Measurements from ENCODE around the gene DTX1.

DNA sequence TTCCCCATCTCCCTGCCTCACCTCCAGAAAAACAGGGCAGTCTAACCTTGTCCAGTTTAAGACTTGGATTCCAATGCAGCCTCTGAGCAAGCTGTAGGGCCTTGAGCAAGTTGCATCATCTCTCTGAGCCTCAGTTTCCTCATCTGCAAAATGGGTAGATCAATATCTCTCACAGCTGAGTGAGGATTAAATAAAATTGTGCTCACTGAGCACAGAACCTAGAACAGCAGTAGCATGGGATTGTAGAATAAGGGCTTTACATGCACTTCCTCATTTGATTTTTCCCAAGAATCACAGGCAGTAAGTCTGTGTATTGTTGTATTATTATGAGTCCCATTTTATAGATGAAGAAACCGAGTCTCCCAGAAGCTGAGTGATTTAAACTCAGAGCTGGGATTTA lies 2.0 kb downstream of the DTX1 start:
- TF ChIP-seq, protein P1, sequence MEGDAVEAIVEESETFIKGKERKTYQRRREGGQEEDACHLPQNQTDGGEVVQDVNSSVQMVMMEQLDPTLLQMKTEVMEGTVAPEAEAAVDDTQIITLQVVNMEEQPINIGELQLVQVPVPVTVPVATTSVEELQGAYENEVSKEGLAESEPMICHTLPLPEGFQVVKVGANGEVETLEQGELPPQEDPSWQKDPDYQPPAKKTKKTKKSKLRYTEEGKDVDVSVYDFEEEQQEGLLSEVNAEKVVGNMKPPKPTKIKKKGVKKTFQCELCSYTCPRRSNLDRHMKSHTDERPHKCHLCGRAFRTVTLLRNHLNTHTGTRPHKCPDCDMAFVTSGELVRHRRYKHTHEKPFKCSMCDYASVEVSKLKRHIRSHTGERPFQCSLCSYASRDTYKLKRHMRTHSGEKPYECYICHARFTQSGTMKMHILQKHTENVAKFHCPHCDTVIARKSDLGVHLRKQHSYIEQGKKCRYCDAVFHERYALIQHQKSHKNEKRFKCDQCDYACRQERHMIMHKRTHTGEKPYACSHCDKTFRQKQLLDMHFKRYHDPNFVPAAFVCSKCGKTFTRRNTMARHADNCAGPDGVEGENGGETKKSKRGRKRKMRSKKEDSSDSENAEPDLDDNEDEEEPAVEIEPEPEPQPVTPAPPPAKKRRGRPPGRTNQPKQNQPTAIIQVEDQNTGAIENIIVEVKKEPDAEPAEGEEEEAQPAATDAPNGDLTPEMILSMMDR (conservative IDR thresholded peaks at IDR 0.05; ENCODE audit: low read depth, low read length): no peak
- TF ChIP-seq EZH2 (IDR thresholded peaks at IDR 0.05; ENCODE audit: borderline replicate concordance, low read depth, low read length, poor library complexity, severe bottlenecking): no peak
